Subcutaneous adipose tissue (tissue), 4 donors: ENCODE measurements around the gene PLD2. TPM values are rescaled to one million over a fixed set of nuclear protein-coding genes. Genes with fewer than 3 reads are reported as not detected.

Experiments used
- CTCF ChIP-seq: fragments of 450-650 bp; IDR thresholded peaks from one replicate; pipeline ENCODE4 v1.5.1; 2016; ENCODE audit warnings: low read depth, mild to moderate bottlenecking, control low read depth, antibody characterized with exemption, moderate library complexity
- total RNA-seq, 4 donors: library from RNA; depleted of rRNA; stranded (reverse); fragments of >200 nt; gene quantifications; one replicate each; pipeline ENCODE4 v1.1.0, GENCODE V29; 2016

PLD2 gene
- total RNA-seq, 4 donors from 2014 or later = 12.6 to 25.0 (median 18.1) TPM

- TF ChIP-seq CTCF = no peak
Measured at GRCh38 chr17:4771519-4772234, 35.3 kb upstream of the PLD2 start, which contains the start of gene TM4SF5. TM4SF5 (plus strand) TSS chr17:4771886; CDS start chr17:4771923, 37 bp downstream.

DNA sequence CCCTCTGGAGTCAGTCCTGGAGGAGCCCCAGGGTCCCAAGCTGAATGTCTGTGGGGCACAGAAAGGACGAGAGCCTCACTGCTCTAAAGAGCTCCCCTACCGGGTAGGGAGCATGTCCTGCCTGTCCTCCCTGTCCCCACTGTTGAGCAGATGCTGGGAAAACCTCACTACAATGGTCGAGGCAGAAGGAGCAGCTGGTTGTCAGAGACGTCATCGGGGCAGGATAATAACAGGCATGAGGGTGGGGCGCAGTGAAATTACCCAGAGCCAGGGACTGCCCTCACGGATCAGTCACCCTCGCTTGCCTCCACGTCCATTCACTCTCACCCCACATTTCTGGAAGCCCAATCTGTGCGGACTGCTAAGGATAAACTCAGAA lies 34.7 kb upstream of the PLD2 start:
- TF ChIP-seq CTCF = no peak

DNA sequence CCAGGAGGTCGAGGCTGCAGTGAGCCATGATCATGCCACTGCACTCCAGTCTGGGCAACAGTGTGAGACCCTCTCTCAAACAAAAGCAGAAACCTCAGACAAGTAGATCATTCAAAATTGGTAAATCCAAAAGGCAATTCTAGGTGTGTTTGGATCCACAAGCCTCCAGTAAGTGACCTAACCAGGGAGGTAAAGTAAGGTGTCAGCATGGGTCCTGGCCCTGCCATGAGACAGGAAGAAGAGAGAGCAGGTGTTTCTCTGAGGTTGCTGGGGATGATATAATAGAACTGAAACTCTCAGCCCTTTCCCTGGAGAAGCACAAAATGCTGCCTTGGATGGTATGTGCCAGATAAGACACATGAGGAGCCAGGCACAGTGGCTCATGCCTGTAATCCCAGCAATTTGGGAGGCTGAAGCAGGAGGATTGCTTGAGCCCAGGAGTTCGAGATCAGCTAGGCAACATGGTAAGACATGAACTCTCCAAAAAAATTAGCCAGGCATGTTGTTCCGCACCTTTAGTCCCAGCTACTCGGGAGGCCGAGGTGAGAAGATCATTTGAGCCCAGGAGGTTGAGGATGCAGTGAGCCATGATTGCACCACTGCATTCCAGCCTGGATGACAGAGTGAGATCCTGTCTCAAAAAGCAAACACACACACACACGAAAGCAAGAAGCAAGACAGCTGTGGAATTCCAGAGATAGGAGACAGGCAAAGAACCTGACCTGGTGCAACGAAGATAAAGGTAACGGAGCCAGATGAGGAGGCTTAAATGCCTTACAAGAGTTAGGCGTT lies 28.8 kb upstream of the PLD2 start:
- no peak for TF ChIP-seq CTCF

DNA sequence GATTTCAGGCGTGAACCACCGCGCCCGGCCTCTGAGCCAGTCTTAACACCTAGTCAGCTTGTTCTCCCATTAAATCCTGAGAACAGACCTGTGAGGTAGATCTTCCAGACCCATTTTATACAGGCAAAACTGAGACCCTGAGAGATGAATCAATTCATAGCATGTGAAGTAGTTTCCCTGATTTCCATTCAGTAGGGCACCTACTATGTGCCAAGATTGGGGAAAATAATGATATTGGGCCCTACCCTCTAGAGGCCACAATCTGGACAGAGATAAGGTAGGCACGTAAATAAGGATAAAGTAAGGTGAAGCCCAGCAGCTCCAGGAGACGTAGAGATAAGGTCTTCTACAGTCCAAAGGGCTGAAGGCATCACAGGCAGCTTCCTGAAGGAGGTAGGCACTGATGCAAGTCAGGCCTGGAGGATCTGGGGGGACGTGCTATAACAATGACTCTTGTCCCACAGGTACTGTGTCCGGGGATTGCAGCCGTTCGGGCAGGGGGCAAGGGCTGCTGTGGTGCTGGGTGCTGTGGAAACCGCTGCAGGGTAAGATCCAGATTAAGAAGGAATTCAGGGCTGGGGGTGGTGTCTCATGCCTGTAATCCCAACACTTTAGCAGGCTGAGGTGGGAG lies 26.5 kb upstream of the PLD2 start:
- no peak for TF ChIP-seq CTCF

GRCh38 chr17:4782652-4783051 lies 24.3 kb upstream of the PLD2 start:
- no peak for TF ChIP-seq CTCF

DNA sequence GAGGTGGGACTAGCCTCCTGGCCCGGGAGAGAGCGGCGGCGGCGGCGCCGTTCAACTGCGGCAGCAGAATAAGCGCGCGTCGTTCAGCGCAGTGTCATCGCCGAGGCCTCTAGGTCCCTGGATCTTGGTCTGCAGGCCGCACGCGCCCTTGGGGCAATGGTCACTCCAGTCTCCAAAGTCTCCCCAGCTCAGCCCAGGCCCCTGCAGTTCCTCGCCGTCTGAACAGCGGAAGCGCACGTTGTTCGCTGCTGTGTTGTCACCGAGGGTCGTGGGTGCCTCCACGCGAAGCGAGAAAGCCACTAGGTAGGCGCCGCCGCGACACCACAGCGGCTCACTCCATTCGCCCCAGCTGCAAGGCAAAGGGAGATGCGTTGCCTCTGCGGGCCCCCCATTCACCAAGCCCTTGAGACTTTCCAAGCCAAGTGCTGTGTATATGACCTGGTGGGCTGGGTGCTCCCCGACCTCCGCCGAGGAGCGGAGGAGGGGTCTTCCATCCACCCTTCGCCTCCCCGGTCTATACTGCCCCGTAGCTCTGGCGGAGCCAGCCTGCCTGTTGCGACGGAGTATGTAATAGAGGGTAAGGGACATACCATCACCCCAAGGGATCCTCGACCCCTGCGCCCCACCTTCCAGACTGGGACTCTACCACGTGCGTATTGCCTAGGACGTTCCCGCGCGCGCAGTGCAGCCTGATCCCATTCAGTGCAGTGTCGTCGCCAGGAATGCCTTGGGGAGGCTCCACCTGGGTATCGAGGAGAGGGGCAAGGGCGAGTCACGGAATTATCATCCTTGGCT lies 21.4 kb upstream of the PLD2 start:
- no peak for TF ChIP-seq CTCF
